Fibroblast of lung (primary cell): ENCODE results near the gene UACA. TPM values are rescaled to one million over a fixed set of nuclear protein-coding genes. Genes with fewer than 3 reads are reported as not detected.

Source experiments
- DNase-seq, 2 donors: peaks; one replicate each; pipeline versions ENCODE4 v3.0.0 to v3.0.0-alpha.2; 2010; ENCODE audit warnings: low read depth in 2 of 2
- H2AFZ ChIP-seq: 2 replicates; pipeline ENCODE4 v1.5.1; 2012; ENCODE audit warnings: low read length, control low read depth, inconsistent platforms
- H3K27ac ChIP-seq: 2 replicates; pipeline ENCODE4 v1.5.1; 2011; ENCODE audit warnings: low read length, control low read depth; ENCODE audit not compliant: insufficient read depth
- H3K27me3 ChIP-seq: 2 replicates; pipeline ENCODE4 v1.5.1; 2011; ENCODE audit warnings: mild to moderate bottlenecking, low read length; ENCODE audit not compliant: control insufficient read depth, insufficient read depth
- H3K36me3 ChIP-seq: 2 replicates; pipeline ENCODE4 v1.5.1; 2011; ENCODE audit warnings: low read length; ENCODE audit not compliant: control insufficient read depth, insufficient read depth
- H3K4me1 ChIP-seq: 2 replicates; pipeline ENCODE4 v1.5.1; 2011; ENCODE audit warnings: low read length; ENCODE audit not compliant: control insufficient read depth, insufficient read depth; ENCODE audit errors: extremely low read depth
- H3K4me2 ChIP-seq: 2 replicates; pipeline ENCODE4 v1.5.1; 2011; ENCODE audit warnings: low read length, control low read depth; ENCODE audit not compliant: insufficient read depth; ENCODE audit errors: extremely low read depth
- H3K4me3 ChIP-seq, 4 experiments: fragments of 200-600 bp in 1 of 4; sonication (generic) in 1 of 4; replicated peaks in 1 of 4; 2 replicates each; pipeline ENCODE4 v1.5.1; 2011 to 2016; ENCODE audit warnings: low read length in 4 of 4, low read depth in 3 of 4, mild to moderate bottlenecking in 3 of 4, control low read depth in 2 of 4, inconsistent platforms in 1 of 4, mixed read lengths in 1 of 4; ENCODE audit not compliant: insufficient read depth in 1 of 4; ENCODE audit errors: control extremely low read depth in 1 of 4
- H3K79me2 ChIP-seq: 2 replicates; pipeline ENCODE4 v1.5.1; 2012; ENCODE audit warnings: mild to moderate bottlenecking, low read length, inconsistent platforms; ENCODE audit not compliant: control insufficient read depth, insufficient read depth
- H3K9ac ChIP-seq: 2 replicates; pipeline ENCODE4 v1.5.1; 2011; ENCODE audit warnings: mild to moderate bottlenecking, low read length, control low read depth; ENCODE audit not compliant: insufficient read depth
- H3K9me3 ChIP-seq: 2 replicates; pipeline ENCODE4 v1.5.1; 2012; ENCODE audit warnings: low read depth, low read length; ENCODE audit not compliant: control insufficient read depth, insufficient read depth
- H4K20me1 ChIP-seq: 2 replicates; pipeline ENCODE4 v1.5.1; 2011; ENCODE audit warnings: low read length; ENCODE audit not compliant: control insufficient read depth, insufficient read depth; ENCODE audit errors: extremely low read depth
- CTCF ChIP-seq, 2 donors: IDR thresholded peaks in 1 of 2; conservative IDR thresholded peaks in 1 of 2; 1 replicate in 1 of 2; 2 replicates in 1 of 2; pipeline ENCODE4 v1.5.1; 2011 to 2012; ENCODE audit warnings: low read length in 2 of 2, control low read depth in 1 of 2, inconsistent platforms in 1 of 2, low read depth in 1 of 2, mild to moderate bottlenecking in 1 of 2
- EZH2 ChIP-seq: IDR thresholded peaks from 2 replicates; pipeline ENCODE4 v1.5.1; 2012; ENCODE audit warnings: low read length, control low read depth, mild to moderate bottlenecking; ENCODE audit errors: missing control alignments
- polyA minus RNA-seq: library from RNA; depleted of rRNA, polyadenylated mRNA; stranded (reverse); fragments of >200 nt; gene quantifications from 2 replicates; pipeline ENCODE4 v1.2.3, GENCODE V29; 2011; ENCODE audit warnings: low replicate concordance
- polyA plus RNA-seq, 2 donors: library from polyadenylated mRNA; depleted of rRNA in 1 of 2; stranded (reverse) in 1 of 2; unstranded in 1 of 2; fragments of >200 nt; gene quantifications; 2 replicates each; pipeline ENCODE4 v1.2.1, GENCODE V29; 2011 to 2012; ENCODE audit warnings: missing spikeins in 1 of 2
- total RNA-seq: library from RNA; depleted of rRNA; stranded (reverse); fragments of >200 nt; gene quantifications from 2 replicates; pipeline ENCODE4 v1.2.1, GENCODE V29; 2014

The UACA gene
- total RNA-seq (107 and 187 TPM in 2 replicates), polyA plus RNA-seq (136 and 170 TPM in 2 replicates), polyA minus RNA-seq (571 and 816 TPM in 2 replicates)
- polyA plus RNA-seq (2012), result 242 and 250 TPM in 2 replicates

GRCh38 chr15:70763120-70763949, at the start of gene UACA:
Gene UACA (minus strand): TSS chr15:70763558. CDS start chr15:70763407, 151 bp downstream.
- Histone ChIP-seq H4K20me1 (no peaks in the 10 kb centered on the region), H3K4me3 (peak within 1 kb of the TSS; percentile 93 to 98 (median 94)), H3K27ac (peak within 1 kb of the TSS; percentile 96), H3K9me3 (no peaks in the 10 kb centered on the region), H3K79me2 (peaks cover 50% of the 10 kb centered on the region), H3K4me1 (peaks cover 7% of the 10 kb centered on the region), H3K9ac (peak within 1 kb of the TSS; percentile 91), H2AFZ (no peak within 1 kb of the TSS), H3K4me2 (peak within 1 kb of the TSS; percentile 89), H3K27me3 (no peaks in the 10 kb centered on the region), H3K36me3 (no peaks in the 10 kb centered on the region)
- TF ChIP-seq EZH2, result no peak
- DNase-seq, result peak; percentile 95 to 96

GRCh38 chr15:70812827-70813364, 49.5 kb upstream of the UACA start:
- H3K4me1 ChIP-seq, result peaks cover 5% of the 10 kb centered on the region
- no peak overlapping the region for H3K27ac ChIP-seq
- no peak overlapping the region for H3K4me2 ChIP-seq
- H3K9ac ChIP-seq, result no peak overlapping the region
- H3K79me2 ChIP-seq, result no peaks in the 10 kb centered on the region
- H3K27me3 ChIP-seq, result no peaks in the 10 kb centered on the region
- H3K36me3 ChIP-seq, result no peaks in the 10 kb centered on the region
- DNase-seq, result no peak
- TF ChIP-seq EZH2 (no peak), CTCF (conservative IDR thresholded peaks at IDR 0.05 in 1 of 2, IDR thresholded peaks at IDR 0.05 in 1 of 2; ENCODE audit: low read depth in 1 of 2, low read length in 2 of 2) (no peak)
- H4K20me1 ChIP-seq, result no peaks in the 10 kb centered on the region
- no peak overlapping the region for H3K4me3 ChIP-seq
- H3K9me3 ChIP-seq, result no peaks in the 10 kb centered on the region
- no peak overlapping the region for H2AFZ ChIP-seq

DNA sequence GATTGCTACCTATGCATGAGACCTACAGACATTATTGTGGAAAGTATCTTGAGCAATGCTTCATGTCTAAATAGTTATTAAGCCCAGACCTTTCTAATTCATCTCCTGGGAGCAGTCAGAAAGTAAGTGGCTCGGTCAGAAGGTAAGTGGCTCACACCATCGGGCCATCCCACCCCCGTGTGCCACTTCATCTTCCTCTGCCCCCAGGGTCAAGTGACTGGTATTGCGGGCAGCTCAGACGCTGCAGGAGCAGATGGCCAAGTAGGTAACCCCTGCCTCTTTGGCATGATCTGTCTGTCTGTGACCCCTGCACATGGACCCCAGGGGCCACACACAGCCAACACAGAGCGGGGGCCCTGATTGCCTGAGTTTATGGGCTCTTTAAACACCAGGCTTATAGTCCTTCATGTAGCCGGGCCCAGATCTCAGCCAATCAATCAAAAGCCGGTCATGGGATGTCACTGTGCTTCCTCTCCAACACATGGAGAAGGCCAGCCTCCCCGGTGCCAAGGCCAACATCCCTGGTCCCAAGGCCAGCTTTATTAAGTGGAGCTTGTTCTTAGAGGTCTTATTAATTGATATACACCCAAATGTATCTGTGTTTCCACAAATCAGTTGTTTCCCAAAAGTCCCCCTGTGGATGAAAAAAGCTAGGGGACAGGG, 47.7 kb upstream of the UACA start:
- Histone ChIP-seq H2AFZ (no peak overlapping the region), H4K20me1 (no peaks in the 10 kb centered on the region), H3K36me3 (no peaks in the 10 kb centered on the region), H3K27ac (no peak overlapping the region), H3K27me3 (no peaks in the 10 kb centered on the region), H3K9me3 (no peaks in the 10 kb centered on the region), H3K4me3 (no peak overlapping the region), H3K4me1 (peaks cover 10% of the 10 kb centered on the region), H3K79me2 (no peaks in the 10 kb centered on the region), H3K9ac (no peak overlapping the region), H3K4me2 (no peak overlapping the region)
- TF ChIP-seq EZH2, result no peak
- no peak for TF ChIP-seq CTCF (conservative IDR thresholded peaks at IDR 0.05 in 1 of 2, IDR thresholded peaks at IDR 0.05 in 1 of 2; ENCODE audit: low read depth in 1 of 2, low read length in 2 of 2)
- no peak for DNase-seq
